OCI-M2 (cell line): ENCODE results near the gene ITGB8.

Experiments used
- DNase-seq: peaks from one replicate; lab custom pipeline; 2025; ENCODE audit not compliant: unreplicated experiment; lab: John Stamatoyannopoulos, UW

ITGB8 gene

GRCh38 chr7:20417260-20417659, 86.6 kb downstream of the ITGB8 start:
- no peak for DNase-seq

GRCh38 chr7:20417675-20418382, 87.1 kb downstream of the ITGB8 start:
- no peak for DNase-seq

GRCh38 chr7:20424500-20424899, 93.8 kb downstream of the ITGB8 start:
- DNase-seq: no peak

GRCh38 chr7:20430664-20431063, 100.0 kb downstream of the ITGB8 start:
- DNase-seq: no peak

GRCh38 chr7:20431146-20431545, 100.4 kb downstream of the ITGB8 start:
- DNase-seq: no peak

- no peak for DNase-seq
Measured at GRCh38 chr7:20432071-20432470, 101.4 kb downstream of the ITGB8 start.

GRCh38 chr7:20435305-20435704, 104.6 kb downstream of the ITGB8 start:
- DNase-seq: no peak

GRCh38 chr7:20438248-20438647, 107.5 kb downstream of the ITGB8 start:
- DNase-seq: no peak

GRCh38 chr7:20438694-20439376, 108.1 kb downstream of the ITGB8 start:
- DNase-seq: no peak

GRCh38 chr7:20439416-20440185, 108.9 kb downstream of the ITGB8 start:
- no peak for DNase-seq

GRCh38 chr7:20440472-20441105, 109.9 kb downstream of the ITGB8 start:
- no peak for DNase-seq

GRCh38 chr7:20441346-20441745, 110.6 kb downstream of the ITGB8 start:
- DNase-seq: no peak

- no peak for DNase-seq
Measured at GRCh38 chr7:20441991-20442441, 111.3 kb downstream of the ITGB8 start.

- no peak for DNase-seq
Measured at GRCh38 chr7:20442951-20443350, 112.3 kb downstream of the ITGB8 start.

- DNase-seq: no peak
Measured at GRCh38 chr7:20444030-20444800, 113.5 kb downstream of the ITGB8 start.

GRCh38 chr7:20447021-20447650, 116.4 kb downstream of the ITGB8 start:
- no peak for DNase-seq

- DNase-seq: no peak
Measured at GRCh38 chr7:20449176-20449575, 118.5 kb downstream of the ITGB8 start.

- no peak for DNase-seq
Measured at GRCh38 chr7:20450536-20450935, 119.8 kb downstream of the ITGB8 start.

- DNase-seq: no peak
Measured at GRCh38 chr7:20454202-20454601, 123.5 kb downstream of the ITGB8 start.

- DNase-seq: no peak
Measured at GRCh38 chr7:20456701-20457100, 126.0 kb downstream of the ITGB8 start.
